Measurements from ENCODE around the gene GMDS. TPM values are rescaled to one million over a fixed set of nuclear protein-coding genes. Genes with fewer than 3 reads are reported as not detected.

Gene GMDS
- total and polyA plus RNA-seq, 7 donors = 2.8 to 6.6 (median 4.7) TPM

DNA sequence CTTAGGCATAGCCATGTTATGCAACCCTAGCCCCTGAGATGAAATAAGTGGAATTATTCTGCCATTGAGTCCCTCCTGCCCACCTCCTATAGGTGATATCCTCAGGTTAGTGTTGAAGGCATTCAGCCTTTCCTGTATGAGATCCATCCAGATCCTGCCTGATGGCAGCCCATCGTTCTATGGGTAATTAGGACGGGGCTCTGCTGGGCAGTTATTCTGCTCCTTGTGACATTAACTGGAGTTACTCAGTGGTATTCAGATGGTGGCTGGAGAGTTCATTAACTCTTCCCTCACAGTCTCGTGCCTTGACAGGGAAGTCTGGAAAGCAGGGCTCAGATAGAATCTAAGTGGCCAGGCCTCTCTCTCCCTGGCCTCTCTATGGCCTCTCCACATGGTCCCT, 9.3 kb upstream of the GMDS start:
- WGBS, 3 donors = 97 to 99% (median 98%) methylated on average over 3 of the region's 3 CpGs

DNA sequence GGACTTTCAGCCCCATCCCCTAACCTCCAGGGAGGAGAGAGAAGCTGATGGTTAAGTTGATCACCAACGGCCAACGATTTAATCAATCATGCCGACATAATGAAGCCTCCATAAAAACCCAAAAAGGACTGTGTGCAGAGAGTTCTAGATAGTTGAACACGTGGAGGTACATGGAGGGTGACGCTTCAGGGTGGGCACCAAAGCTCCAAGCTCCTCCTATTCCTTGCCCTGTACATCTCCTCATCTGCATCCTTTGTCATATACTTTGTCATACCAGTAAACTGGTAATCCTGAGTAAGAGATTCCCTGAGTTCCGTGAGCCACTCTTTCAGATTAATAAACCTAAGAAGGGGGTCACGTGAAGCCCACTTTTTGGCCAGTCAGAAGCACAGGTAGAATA, 3.7 kb upstream of the GMDS start:
- intact Hi-C loops (cut with DNase I) = loop anchor here (5.0 to 10.0 kb wide), 2 partner anchors 383 to 386 kb away; no protein-coding TSS in a partner anchor
- ATAC-seq = no peak
- H3K27me3 ChIP-seq (ENCODE audit: insufficient read depth in 3 of 3, low read length in 2 of 3) = no peaks in the 10 kb centered on the region
- H3K27ac ChIP-seq = no peak overlapping the region
- WGBS, 3 donors = 94 to 99% (median 95%) methylated on average over 7 of the region's 7 CpGs
- peaks cover 3 to 44% of the 10 kb centered on the region in 2 donors for H3K36me3 ChIP-seq (ENCODE audit: insufficient read depth in 1 of 2, low read depth in 1 of 2)
- no peaks in the 10 kb centered on the region for H3K9me3 ChIP-seq
- TF ChIP-seq, protein P1, sequence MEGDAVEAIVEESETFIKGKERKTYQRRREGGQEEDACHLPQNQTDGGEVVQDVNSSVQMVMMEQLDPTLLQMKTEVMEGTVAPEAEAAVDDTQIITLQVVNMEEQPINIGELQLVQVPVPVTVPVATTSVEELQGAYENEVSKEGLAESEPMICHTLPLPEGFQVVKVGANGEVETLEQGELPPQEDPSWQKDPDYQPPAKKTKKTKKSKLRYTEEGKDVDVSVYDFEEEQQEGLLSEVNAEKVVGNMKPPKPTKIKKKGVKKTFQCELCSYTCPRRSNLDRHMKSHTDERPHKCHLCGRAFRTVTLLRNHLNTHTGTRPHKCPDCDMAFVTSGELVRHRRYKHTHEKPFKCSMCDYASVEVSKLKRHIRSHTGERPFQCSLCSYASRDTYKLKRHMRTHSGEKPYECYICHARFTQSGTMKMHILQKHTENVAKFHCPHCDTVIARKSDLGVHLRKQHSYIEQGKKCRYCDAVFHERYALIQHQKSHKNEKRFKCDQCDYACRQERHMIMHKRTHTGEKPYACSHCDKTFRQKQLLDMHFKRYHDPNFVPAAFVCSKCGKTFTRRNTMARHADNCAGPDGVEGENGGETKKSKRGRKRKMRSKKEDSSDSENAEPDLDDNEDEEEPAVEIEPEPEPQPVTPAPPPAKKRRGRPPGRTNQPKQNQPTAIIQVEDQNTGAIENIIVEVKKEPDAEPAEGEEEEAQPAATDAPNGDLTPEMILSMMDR (IDR thresholded peaks at IDR 0.05) = no peak
- no peak for DNase-seq
- H3K4me1 ChIP-seq = peaks cover 8% of the 10 kb centered on the region
- H3K4me3 ChIP-seq = no peak overlapping the region

More for the DNA sequence above, 9.3 kb upstream of the GMDS start:
- Histone ChIP-seq H3K27me3 (ENCODE audit: insufficient read depth in 3 of 3, low read length in 2 of 3) (no peaks in the 10 kb centered on the region), H3K27ac (no peak overlapping the region), H3K9me3 (no peaks in the 10 kb centered on the region), H3K4me3 (no peak overlapping the region), H3K4me1 (no peaks in the 10 kb centered on the region), H3K36me3 (ENCODE audit: insufficient read depth in 1 of 2, low read depth in 1 of 2) (peaks cover 9 to 32% of the 10 kb centered on the region in 2 donors)
- ATAC-seq (no peak), DNase-seq (no peak)
- TF ChIP-seq, protein P1 (IDR thresholded peaks at IDR 0.05) = no peak
- intact Hi-C loops (cut with DNase I) = no loop called here

DNA sequence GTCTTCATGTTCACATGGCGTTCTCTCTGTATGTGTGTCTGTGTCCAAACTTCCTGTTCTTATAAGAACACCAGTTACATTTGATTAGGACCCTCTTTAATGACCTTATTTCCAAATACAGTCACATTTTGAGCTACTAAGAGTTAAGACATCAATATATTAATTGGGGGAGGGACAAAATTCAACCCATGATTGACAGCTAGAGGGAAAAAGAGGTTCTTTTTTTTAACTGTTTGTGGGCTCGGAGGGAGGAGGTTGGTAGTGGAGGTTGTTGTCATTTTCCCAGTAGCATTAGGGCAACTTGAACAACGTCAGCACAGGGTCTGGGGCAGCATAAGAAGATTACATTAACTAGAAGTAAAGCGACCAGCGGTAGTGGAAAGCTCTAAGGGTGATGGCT, 2.3 kb upstream of the GMDS start:
- DNase-seq = no peak
- peak overlapping the region; percentile 42 for H3K27ac ChIP-seq
- H3K9me3 ChIP-seq = no peaks in the 10 kb centered on the region
- H3K36me3 ChIP-seq (ENCODE audit: insufficient read depth in 1 of 2, low read depth in 1 of 2) = peaks cover 3 to 32% of the 10 kb centered on the region in 2 donors
- H3K4me1 ChIP-seq = peaks cover 8% of the 10 kb centered on the region
- no peaks in the 10 kb centered on the region for H3K27me3 ChIP-seq (ENCODE audit: insufficient read depth in 3 of 3, low read length in 2 of 3)
- 89 to 96% (median 93%) methylated on average over 5 of the region's 5 CpGs for WGBS, 3 donors
- intact Hi-C loops (cut with DNase I) = loop anchor here (5.0 to 10.0 kb wide), 2 partner anchors 385 to 387 kb away; no protein-coding TSS in a partner anchor
- TF ChIP-seq, protein P1 (IDR thresholded peaks at IDR 0.05) = no peak
- H3K4me3 ChIP-seq = no peak overlapping the region
- no peak for ATAC-seq

DNA sequence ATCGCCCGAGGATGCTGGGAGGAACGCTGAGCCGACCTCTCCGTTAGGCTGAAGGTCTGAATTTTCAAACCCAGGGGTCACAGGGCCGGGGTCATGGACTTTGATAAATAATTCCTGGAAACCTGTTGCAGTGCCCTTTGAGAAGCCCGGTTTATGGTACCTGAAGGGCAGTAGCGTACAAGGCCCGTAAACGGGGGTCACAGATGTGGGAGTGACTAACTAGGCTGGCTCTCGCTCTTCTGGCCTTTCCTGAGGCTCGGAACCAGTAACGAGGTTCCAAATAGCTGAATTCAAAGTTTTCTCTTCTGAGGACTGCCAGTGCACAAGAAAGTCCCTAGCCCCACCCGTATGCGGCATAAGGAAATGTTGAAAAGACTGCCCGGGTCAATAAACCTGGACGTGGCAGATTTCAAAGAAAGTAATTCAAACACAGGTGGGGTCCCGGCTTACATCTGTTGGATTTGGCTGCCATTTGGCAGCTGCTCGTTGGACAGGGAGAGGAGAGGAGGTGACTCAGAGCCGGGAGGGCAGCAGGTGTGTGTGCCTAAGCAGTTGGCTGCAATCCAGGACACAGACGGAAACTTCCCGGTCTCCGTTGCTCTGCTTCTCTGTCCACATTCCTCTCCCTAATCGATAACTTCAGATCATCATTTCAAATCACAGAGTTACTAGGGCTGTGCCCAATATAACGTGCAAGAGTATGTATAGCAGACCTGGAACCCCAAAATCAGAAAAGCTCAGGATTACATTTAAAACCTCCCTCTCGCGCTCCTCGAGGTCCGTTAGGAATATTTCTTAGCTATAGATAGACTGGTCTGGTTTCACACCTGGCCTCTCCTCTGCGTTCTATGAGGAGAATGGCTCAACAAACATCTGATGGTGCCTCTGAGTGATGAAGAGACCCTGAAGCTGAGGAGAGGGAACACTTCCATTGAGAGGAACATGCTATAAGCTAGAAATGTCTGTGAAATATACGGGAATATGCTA, 765 bp upstream of the GMDS start:
- DNase-seq (peak; percentile 64 to 84), ATAC-seq (peak; percentile 67 to 83 (median 78))
- Histone ChIP-seq H3K4me3 (peak overlapping the region; percentile 97), H3K27ac (peak overlapping the region; percentile 90), H3K27me3 (ENCODE audit: insufficient read depth in 3 of 3, low read length in 2 of 3) (no peaks in the 10 kb centered on the region), H3K36me3 (ENCODE audit: insufficient read depth in 1 of 2, low read depth in 1 of 2) (peaks cover 3 to 28% of the 10 kb centered on the region in 2 donors), H3K9me3 (no peaks in the 10 kb centered on the region), H3K4me1 (peaks cover 8% of the 10 kb centered on the region)
- 15 to 17% (median 17%) methylated on average over 31 of the region's 31 CpGs for WGBS, 3 donors
- TF ChIP-seq, protein P1 (IDR thresholded peaks at IDR 0.05) = no peak
- intact Hi-C loops (cut with DNase I) = loop anchor here (5.0 to 10.0 kb wide), 2 partner anchors 386 to 389 kb away; no protein-coding TSS in a partner anchor

All from psoas muscle (tissue), 8 donors.